AG09319 (cell line): ENCODE data around the gene CTNNA3.
"Not testable (repeated sequence)": the region's sequence is repeated elsewhere in the genome, so short reads cannot be mapped to it uniquely, and the experiment has no call there.

ENCODE experiments used
- DNase-seq: peaks from one replicate; pipeline ENCODE4 v3.0.0-alpha.2; 2010; ENCODE audit warnings: low read depth; ENCODE audit errors: extremely low read depth
- CTCF ChIP-seq: IDR thresholded peaks from 2 replicates; pipeline ENCODE4 v1.5.1; 2011; ENCODE audit warnings: low read depth, mild to moderate bottlenecking, inconsistent platforms, low read length, moderate library complexity

CTNNA3 gene

GRCh38 chr10:67696029-67696428, at the start of gene CTNNA3:
CTNNA3 (minus strand) TSS chr10:67696195.
- DNase-seq, result no peak
- TF ChIP-seq CTCF, result no peak

DNA sequence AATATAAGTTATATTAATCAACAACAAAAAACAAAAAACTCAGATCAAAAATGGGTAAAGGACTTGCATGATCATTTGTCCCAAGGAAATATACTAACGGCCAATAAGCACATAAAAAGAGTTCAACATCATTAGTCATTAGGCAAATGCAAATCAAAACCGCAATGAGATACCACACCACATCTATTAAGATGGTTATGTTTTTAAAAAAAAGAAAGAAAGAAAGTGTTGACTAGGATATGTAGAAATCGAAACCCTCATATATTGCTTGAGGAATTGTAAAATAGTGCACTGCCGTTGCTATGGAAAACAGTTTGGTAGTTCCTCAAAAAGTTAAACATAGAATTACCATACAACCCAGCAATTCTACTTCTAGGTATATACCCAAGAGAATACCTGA, 39.4 kb upstream of the CTNNA3 start:
- no peak for TF ChIP-seq CTCF
- no peak for DNase-seq

- no peak for TF ChIP-seq CTCF
- DNase-seq, result no peak
Observed at GRCh38 chr10:67733511-67733910, 37.5 kb upstream of the CTNNA3 start.

- DNase-seq, result no peak
- TF ChIP-seq CTCF, result no peak
Observed at GRCh38 chr10:67725567-67725966, 29.6 kb upstream of the CTNNA3 start.

- DNase-seq, result no peak
- no peak for TF ChIP-seq CTCF
Observed at GRCh38 chr10:67723601-67724000, 27.6 kb upstream of the CTNNA3 start.

DNA sequence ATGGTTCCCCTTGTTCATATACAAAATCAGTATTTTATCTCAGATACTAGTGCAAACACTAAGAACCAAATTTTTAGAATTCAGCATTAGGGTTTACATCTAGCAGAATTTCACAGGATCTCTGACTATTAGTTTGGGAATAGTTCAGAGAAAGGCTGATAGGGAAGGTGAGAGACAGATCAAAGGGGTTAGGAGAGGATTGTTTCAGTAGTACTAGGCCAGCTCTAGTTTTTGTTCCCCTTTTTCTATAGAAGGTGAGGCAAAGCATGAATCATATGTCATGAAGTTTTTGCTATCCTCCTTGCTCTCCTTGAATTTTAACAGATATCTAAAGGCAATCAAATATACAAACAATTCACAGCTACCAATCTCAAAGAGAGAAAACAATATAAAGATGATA, 26.1 kb upstream of the CTNNA3 start:
- DNase-seq, result no peak
- TF ChIP-seq CTCF, result no peak

DNA sequence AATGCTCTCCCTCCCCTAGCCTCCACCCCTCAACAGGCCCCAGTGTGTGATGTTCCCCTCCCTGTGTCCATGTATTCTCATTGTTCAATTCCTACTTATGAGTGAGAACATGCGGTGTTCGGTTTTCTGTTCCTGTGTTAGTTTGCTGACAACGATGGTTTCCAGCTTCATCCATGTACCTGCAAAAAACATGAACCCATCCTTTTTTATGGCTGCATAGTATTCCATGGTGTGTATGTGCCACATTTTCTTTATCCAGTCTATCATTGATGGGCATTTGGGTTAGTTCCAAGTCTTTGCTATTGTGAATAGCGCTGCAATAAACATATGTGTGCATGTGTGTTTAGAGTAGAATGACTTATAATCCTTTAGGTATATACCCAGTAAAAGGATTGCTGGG, 20.5 kb upstream of the CTNNA3 start:
- not testable (repeated sequence) for DNase-seq

DNA sequence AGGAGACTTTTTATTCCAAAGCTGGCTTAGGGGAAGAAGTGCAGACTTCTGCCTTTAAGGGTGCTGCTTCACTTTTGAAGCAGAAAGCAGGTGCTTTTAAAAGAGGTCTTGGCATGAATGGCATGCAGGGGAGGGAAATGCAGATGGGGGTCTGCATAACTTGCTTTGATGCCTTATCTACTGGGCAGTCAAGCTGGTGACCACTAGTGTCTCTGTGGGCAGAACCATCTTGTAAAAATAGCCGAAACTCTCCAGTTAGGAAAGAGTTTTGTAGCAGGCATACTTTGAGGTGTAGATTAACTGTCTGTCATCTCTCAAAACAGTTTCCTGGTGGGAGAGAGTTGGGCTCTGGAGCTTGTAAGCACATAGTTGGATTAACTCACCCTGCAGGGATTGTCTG, 9.9 kb upstream of the CTNNA3 start:
- no peak for TF ChIP-seq CTCF
- DNase-seq, result no peak

GRCh38 chr10:67699613-67700270, 3.7 kb upstream of the CTNNA3 start:
- DNase-seq, result not testable (repeated sequence)
